Mesothelial cell of epicardium (in vitro differentiated cells): Measurements from ENCODE around the gene ADAMTS18. TPM values are rescaled to one million over a fixed set of nuclear protein-coding genes. Genes with fewer than 3 reads are reported as not detected.

Experiments
- DNase-seq, 2 experiments: peaks; one replicate each; pipeline ENCODE4 v3.0.0; 2021; ENCODE audit warnings: low spot score in 2 of 2; ENCODE audit not compliant: unreplicated experiment in 2 of 2
- H3K27ac Mint-ChIP-seq: 2 replicates; pipeline ENCODE4 v1.8.0; 2021; ENCODE audit warnings: mixed read lengths
- H3K27me3 Mint-ChIP-seq: 2 replicates; pipeline ENCODE4 v1.8.0; 2021; ENCODE audit warnings: low read depth, mixed read lengths
- H3K36me3 Mint-ChIP-seq: 2 replicates; pipeline ENCODE4 v1.8.0; 2021; ENCODE audit warnings: mixed read lengths
- H3K4me1 Mint-ChIP-seq: 2 replicates; pipeline ENCODE4 v1.8.0; 2021; ENCODE audit warnings: mixed read lengths
- H3K4me3 Mint-ChIP-seq: 2 replicates; pipeline ENCODE4 v1.8.0; 2021; ENCODE audit warnings: mild to moderate bottlenecking, moderate library complexity, mixed read lengths
- H3K9me3 Mint-ChIP-seq: 2 replicates; pipeline ENCODE4 v1.8.0; 2021; ENCODE audit warnings: mixed read lengths
- total RNA-seq: library from RNA; stranded (reverse); gene quantifications from 3 replicates; pipeline ENCODE4 v1.2.1, GENCODE V29; 2021
- TF ChIP-seq, protein P1 (sequence below): fragments of 200-600 bp; sonication (generic); IDR thresholded peaks from one replicate; pipeline ENCODE4 v1.5.0; 2021; ENCODE audit warnings: antibody characterized with exemption; ENCODE audit not compliant: unreplicated experiment

Gene ADAMTS18
- total RNA-seq, 1 donor from 2014 or later, result 7.9 TPM

DNA sequence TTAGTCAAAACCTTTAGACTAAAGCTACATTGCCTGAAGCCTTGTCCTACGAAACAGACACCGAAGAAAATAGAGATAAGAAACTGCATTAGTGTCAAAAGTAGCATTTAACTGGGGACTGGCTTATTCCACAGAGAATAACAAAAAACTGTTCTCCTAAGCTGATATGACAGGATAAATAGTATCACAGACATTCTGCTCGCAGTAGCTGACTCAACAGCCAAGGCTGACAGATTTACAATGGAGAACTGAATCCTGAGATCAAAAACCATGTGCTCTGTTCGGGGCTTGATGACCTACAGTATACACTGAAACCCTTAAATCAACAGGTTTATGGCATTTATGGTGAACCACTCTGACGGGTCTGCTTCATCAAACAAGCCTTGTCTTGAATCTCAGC, 25.5 kb downstream of the ADAMTS18 start:
- Mint-ChIP-seq H3K27me3 (no peaks in the 10 kb centered on the region), H3K4me3 (no peak overlapping the region), H3K4me1 (peaks cover 36% of the 10 kb centered on the region), H3K9me3 (peaks cover 14% of the 10 kb centered on the region), H3K27ac (peak overlapping the region; percentile 57), H3K36me3 (peaks cover 9% of the 10 kb centered on the region)
- peak in 1 of 2 experiments; percentile 40 for DNase-seq
- TF ChIP-seq, protein P1, sequence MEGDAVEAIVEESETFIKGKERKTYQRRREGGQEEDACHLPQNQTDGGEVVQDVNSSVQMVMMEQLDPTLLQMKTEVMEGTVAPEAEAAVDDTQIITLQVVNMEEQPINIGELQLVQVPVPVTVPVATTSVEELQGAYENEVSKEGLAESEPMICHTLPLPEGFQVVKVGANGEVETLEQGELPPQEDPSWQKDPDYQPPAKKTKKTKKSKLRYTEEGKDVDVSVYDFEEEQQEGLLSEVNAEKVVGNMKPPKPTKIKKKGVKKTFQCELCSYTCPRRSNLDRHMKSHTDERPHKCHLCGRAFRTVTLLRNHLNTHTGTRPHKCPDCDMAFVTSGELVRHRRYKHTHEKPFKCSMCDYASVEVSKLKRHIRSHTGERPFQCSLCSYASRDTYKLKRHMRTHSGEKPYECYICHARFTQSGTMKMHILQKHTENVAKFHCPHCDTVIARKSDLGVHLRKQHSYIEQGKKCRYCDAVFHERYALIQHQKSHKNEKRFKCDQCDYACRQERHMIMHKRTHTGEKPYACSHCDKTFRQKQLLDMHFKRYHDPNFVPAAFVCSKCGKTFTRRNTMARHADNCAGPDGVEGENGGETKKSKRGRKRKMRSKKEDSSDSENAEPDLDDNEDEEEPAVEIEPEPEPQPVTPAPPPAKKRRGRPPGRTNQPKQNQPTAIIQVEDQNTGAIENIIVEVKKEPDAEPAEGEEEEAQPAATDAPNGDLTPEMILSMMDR, result no peak

DNA sequence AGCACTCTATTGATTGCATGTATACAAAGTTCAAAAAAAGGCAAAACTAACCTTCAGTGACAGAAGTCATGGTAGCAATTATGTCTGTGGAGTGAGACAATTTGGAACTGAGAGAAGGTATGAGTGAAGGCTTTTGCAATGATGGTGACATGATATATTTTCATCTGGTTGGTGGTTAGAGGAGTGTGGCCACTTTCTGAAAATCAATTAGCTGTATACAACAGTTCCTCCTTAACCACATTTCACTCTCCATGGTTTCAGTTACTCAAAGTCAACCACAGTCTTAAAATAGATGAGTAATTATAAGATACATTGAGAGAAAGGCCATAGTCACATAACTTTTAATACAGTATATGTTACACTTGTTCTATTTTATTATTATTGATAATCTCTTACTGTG, 26.2 kb downstream of the ADAMTS18 start:
- TF ChIP-seq, protein P1, result no peak
- no peak for DNase-seq
- H3K36me3 Mint-ChIP-seq, result peaks cover 9% of the 10 kb centered on the region
- no peak overlapping the region for H3K4me3 Mint-ChIP-seq
- peaks cover 14% of the 10 kb centered on the region for H3K9me3 Mint-ChIP-seq
- peaks cover 42% of the 10 kb centered on the region for H3K4me1 Mint-ChIP-seq
- H3K27ac Mint-ChIP-seq, result no peak overlapping the region
- no peaks in the 10 kb centered on the region for H3K27me3 Mint-ChIP-seq

DNA sequence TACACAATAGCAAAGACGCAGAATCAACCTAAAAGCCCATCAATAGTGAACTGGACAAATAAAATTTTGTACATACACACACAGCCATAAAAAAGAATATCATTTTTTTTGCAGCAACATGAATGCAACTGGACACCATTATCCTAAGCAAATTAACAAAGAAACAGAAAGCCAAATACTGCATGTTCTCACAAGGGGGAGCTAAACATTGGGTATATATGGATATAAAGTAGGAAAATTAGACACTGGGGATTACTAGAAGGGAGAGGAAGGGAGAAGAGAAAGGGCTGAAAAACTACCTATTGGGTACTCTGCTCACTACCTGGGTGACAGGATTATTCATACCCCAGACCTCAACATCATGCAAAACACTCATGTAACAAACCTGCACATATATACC, 28.2 kb downstream of the ADAMTS18 start:
- no peak for DNase-seq
- H3K27ac Mint-ChIP-seq, result no peak overlapping the region
- H3K36me3 Mint-ChIP-seq, result peaks cover 9% of the 10 kb centered on the region

GRCh38 chr16:77404775-77405174, 30.1 kb downstream of the ADAMTS18 start:
- H3K27ac Mint-ChIP-seq, result peak overlapping the region; percentile 48

More for the DNA sequence above, 28.2 kb downstream of the ADAMTS18 start:
- no peak overlapping the region for H3K4me3 Mint-ChIP-seq
- H3K9me3 Mint-ChIP-seq, result peaks cover 14% of the 10 kb centered on the region
- H3K27me3 Mint-ChIP-seq, result no peaks in the 10 kb centered on the region
- TF ChIP-seq, protein P1, result no peak
- peaks cover 54% of the 10 kb centered on the region for H3K4me1 Mint-ChIP-seq

DNA sequence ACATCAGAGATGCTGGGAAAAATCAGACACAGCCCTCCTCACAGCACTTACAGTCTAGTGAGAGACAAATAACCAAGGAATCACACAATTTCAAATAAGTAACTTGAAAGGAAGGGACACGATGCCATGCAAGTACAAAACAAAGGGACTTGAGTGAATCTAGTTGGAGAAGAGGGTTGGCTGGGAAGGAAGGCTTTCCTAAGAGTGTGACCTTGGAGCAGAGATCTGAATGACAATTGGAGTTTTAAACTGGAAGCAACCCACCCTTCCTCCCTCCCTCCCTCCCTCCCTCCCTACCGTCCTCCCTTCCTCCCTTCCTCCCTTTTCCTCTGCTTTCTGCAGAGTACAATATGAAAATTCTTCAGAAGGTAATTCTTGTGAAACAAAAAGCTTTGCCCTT, 31.1 kb downstream of the ADAMTS18 start:
- Mint-ChIP-seq H3K36me3 (peaks cover 10% of the 10 kb centered on the region), H3K4me3 (no peak overlapping the region), H3K4me1 (peaks cover 40% of the 10 kb centered on the region), H3K27ac (no peak overlapping the region), H3K9me3 (peaks cover 14% of the 10 kb centered on the region), H3K27me3 (no peaks in the 10 kb centered on the region)
- TF ChIP-seq, protein P1, result no peak
- no peak for DNase-seq

More at GRCh38 chr16:77404775-77405174, 30.1 kb downstream of the ADAMTS18 start:
- DNase-seq, result no peak
- peaks cover 14% of the 10 kb centered on the region for H3K9me3 Mint-ChIP-seq
- TF ChIP-seq, protein P1, result no peak
- peaks cover 45% of the 10 kb centered on the region for H3K4me1 Mint-ChIP-seq
- no peak overlapping the region for H3K4me3 Mint-ChIP-seq
- H3K36me3 Mint-ChIP-seq, result peaks cover 10% of the 10 kb centered on the region
- no peaks in the 10 kb centered on the region for H3K27me3 Mint-ChIP-seq

- Mint-ChIP-seq H3K36me3 (peaks cover 8% of the 10 kb centered on the region), H3K4me1 (peaks cover 43% of the 10 kb centered on the region), H3K9me3 (peaks cover 10% of the 10 kb centered on the region), H3K27me3 (no peaks in the 10 kb centered on the region), H3K27ac (no peak overlapping the region), H3K4me3 (no peak overlapping the region)
- no peak for DNase-seq
- TF ChIP-seq, protein P1, result no peak
Observed at GRCh38 chr16:77402672-77403071, 32.2 kb downstream of the ADAMTS18 start.
